HEK293 (cell line): Measurements from ENCODE around the gene DNAJC11.
"Not testable (repeated sequence)": the region's sequence is repeated elsewhere in the genome, so short reads cannot be mapped to it uniquely, and the experiment has no call there.

Source experiments
- CTCF ChIP-seq: fragments of 450-650 bp; formaldehyde crosslinking; IDR thresholded peaks from 2 replicates; pipeline ENCODE4 v1.5.1; 2016; ENCODE audit warnings: missing biosample characterization, missing genetic modification characterization
- MEIS1 ChIP-seq: sonication (generic); formaldehyde crosslinking; IDR thresholded peaks from 2 replicates; pipeline ENCODE4 v1.8.1; 2022; ENCODE audit warnings: missing genetic modification reagents, mild to moderate bottlenecking, borderline replicate concordance
- MZF1 ChIP-seq: fragments of 450-650 bp; formaldehyde crosslinking; IDR thresholded peaks from 2 replicates; pipeline ENCODE4 v1.5.1; 2017; ENCODE audit warnings: missing biosample characterization, missing genetic modification characterization, borderline replicate concordance
- OSR2 ChIP-seq: fragments of 450-650 bp; formaldehyde crosslinking; IDR thresholded peaks from 2 replicates; pipeline ENCODE4 v1.5.1; 2016; ENCODE audit warnings: missing biosample characterization, missing genetic modification characterization
- SP7 ChIP-seq: fragments of 450-650 bp; formaldehyde crosslinking; IDR thresholded peaks from 2 replicates; pipeline ENCODE4 v1.5.1; 2016; ENCODE audit warnings: missing biosample characterization, missing genetic modification characterization
- YY1 ChIP-seq: fragments of 450-650 bp; formaldehyde crosslinking; IDR thresholded peaks from 2 replicates; pipeline ENCODE4 v1.5.1; 2018; ENCODE audit warnings: missing biosample characterization, missing genetic modification characterization
- ZBTB8A ChIP-seq: fragments of 450-650 bp; formaldehyde crosslinking; IDR thresholded peaks from 2 replicates; pipeline ENCODE4 v1.5.1; 2016; ENCODE audit warnings: missing biosample characterization, missing genetic modification characterization
- ZNF114 ChIP-seq: fragments of 450-650 bp; formaldehyde crosslinking; IDR thresholded peaks from 2 replicates; pipeline ENCODE4 v1.5.0; 2017; ENCODE audit warnings: missing biosample characterization, missing genetic modification characterization
- ZNF530 ChIP-seq: fragments of 450-650 bp; formaldehyde crosslinking; IDR thresholded peaks from 2 replicates; pipeline ENCODE4 v1.5.1; 2016; ENCODE audit warnings: low read depth, missing biosample characterization, missing genetic modification characterization
- ZNF658 ChIP-seq: fragments of 450-650 bp; formaldehyde crosslinking; IDR thresholded peaks from 2 replicates; pipeline ENCODE4; 2016; ENCODE audit warnings: missing biosample characterization, missing genetic modification characterization
- ZNF660 ChIP-seq: fragments of 450-650 bp; IDR thresholded peaks from 2 replicates; pipeline ENCODE4 v1.5.1; 2018; ENCODE audit warnings: missing biosample characterization, mild to moderate bottlenecking, missing genetic modification characterization
- ZNF777 ChIP-seq: fragments of 450-650 bp; formaldehyde crosslinking; IDR thresholded peaks from 2 replicates; pipeline ENCODE4 v1.5.1; 2017; ENCODE audit warnings: missing biosample characterization, missing genetic modification characterization, borderline replicate concordance
- TF ChIP-seq, protein P1 (sequence below): IDR thresholded peaks from 2 replicates; pipeline ENCODE4 v1.6.1; 2011; ENCODE audit warnings: mild to moderate bottlenecking, low read depth, low read length, borderline replicate concordance

- TF ChIP-seq ZNF777 (tag by site-specific recombination); ZBTB8A (tag by site-specific recombination); YY1 (tag by site-specific recombination); CTCF (tag by site-specific recombination); ZNF660 (tag by site-specific recombination); ZNF114 (tag by site-specific recombination); ZNF658 (tag by site-specific recombination); MZF1 (tag by site-specific recombination); ZNF530; OSR2 (tag by site-specific recombination); SP7; MEIS1 (CRISPR knock-in tag): not testable (repeated sequence)
- TF ChIP-seq, protein P1, sequence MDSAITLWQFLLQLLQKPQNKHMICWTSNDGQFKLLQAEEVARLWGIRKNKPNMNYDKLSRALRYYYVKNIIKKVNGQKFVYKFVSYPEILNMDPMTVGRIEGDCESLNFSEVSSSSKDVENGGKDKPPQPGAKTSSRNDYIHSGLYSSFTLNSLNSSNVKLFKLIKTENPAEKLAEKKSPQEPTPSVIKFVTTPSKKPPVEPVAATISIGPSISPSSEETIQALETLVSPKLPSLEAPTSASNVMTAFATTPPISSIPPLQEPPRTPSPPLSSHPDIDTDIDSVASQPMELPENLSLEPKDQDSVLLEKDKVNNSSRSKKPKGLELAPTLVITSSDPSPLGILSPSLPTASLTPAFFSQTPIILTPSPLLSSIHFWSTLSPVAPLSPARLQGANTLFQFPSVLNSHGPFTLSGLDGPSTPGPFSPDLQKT, result not testable (repeated sequence)
Observed at GRCh38 chr1:6640867-6641266, 60.7 kb downstream of the DNAJC11 start.
